Fibroblast of mammary gland (primary cell): ENCODE results near the gene TCF7L1.

Experiments
- DNase-seq: peaks from one replicate; pipeline ENCODE4 v3.0.0-alpha.2; 2010; ENCODE audit warnings: low read depth
- H3K4me3 ChIP-seq: 2 replicates; pipeline ENCODE4 v1.5.1; 2011; ENCODE audit warnings: low read depth, mild to moderate bottlenecking, low read length, moderate library complexity; ENCODE audit not compliant: control insufficient read depth
- TF ChIP-seq, protein P1 (sequence below): conservative IDR thresholded peaks from 2 replicates; pipeline ENCODE4 v1.5.1; 2011; ENCODE audit warnings: low read depth, low read length, inconsistent platforms; ENCODE audit not compliant: control insufficient read depth, insufficient read depth

The TCF7L1 gene

DNA sequence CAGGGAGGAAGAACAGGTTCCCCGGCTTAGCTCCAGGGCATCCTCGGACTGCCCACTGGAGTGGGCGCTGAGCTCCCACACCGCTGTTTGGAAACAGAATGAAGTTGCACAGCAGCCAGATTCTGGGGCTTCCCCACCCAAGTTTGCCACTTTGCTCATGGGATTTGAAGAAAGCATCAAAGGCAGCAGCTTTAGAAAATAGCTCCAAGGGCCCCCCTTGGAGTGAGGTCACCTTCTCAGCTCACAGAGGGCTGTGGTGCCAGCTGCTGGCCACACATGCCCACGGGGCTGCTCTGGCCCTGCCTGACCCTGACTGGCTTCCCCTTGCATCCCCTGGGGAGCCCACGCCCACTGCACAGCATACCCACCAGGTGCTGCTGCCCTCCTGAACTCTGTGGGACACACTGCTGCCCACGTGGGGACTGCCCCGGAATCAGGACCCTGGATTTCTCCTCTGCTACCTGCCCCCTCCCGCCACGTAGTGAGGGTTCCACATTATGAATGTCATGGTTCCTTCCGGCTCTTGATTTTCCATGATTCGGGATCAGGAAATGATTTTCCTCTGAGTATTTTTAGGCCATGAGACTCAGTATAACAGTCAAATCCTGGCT lies 124.3 kb downstream of the TCF7L1 start:
- no peak for DNase-seq
- TF ChIP-seq, protein P1, sequence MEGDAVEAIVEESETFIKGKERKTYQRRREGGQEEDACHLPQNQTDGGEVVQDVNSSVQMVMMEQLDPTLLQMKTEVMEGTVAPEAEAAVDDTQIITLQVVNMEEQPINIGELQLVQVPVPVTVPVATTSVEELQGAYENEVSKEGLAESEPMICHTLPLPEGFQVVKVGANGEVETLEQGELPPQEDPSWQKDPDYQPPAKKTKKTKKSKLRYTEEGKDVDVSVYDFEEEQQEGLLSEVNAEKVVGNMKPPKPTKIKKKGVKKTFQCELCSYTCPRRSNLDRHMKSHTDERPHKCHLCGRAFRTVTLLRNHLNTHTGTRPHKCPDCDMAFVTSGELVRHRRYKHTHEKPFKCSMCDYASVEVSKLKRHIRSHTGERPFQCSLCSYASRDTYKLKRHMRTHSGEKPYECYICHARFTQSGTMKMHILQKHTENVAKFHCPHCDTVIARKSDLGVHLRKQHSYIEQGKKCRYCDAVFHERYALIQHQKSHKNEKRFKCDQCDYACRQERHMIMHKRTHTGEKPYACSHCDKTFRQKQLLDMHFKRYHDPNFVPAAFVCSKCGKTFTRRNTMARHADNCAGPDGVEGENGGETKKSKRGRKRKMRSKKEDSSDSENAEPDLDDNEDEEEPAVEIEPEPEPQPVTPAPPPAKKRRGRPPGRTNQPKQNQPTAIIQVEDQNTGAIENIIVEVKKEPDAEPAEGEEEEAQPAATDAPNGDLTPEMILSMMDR = no peak
- H3K4me3 ChIP-seq = no peak overlapping the region

GRCh38 chr2:85257970-85258605 lies 124.9 kb downstream of the TCF7L1 start:
- TF ChIP-seq, protein P1 = no peak
- H3K4me3 ChIP-seq = no peak overlapping the region
- peak; percentile 68 for DNase-seq

DNA sequence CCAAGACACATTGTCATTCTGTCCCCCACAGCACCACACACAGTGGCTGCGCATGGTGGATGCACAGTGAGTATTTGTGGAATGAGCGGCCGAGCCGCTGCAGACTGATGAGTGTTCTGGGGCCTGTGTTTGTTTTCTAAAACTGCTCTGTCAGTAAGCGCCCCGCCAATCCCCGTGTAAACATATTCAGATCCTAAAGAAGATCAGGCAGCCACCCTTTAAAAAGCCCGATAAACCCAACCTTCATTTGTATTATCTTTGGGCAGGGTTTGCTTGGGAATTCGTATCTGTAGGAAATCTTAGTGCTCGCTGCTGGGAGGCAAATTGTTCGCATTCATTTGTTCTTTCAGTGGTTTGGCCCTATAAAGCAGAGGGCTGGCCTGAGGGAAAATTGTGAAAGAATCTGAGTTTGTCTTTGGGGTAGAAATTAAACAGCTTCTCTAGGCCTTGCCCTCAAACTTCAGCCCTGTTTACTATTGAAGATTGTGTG lies 126.0 kb downstream of the TCF7L1 start:
- TF ChIP-seq, protein P1 = no peak
- peak; percentile 55 for DNase-seq
- H3K4me3 ChIP-seq = no peak overlapping the region

DNA sequence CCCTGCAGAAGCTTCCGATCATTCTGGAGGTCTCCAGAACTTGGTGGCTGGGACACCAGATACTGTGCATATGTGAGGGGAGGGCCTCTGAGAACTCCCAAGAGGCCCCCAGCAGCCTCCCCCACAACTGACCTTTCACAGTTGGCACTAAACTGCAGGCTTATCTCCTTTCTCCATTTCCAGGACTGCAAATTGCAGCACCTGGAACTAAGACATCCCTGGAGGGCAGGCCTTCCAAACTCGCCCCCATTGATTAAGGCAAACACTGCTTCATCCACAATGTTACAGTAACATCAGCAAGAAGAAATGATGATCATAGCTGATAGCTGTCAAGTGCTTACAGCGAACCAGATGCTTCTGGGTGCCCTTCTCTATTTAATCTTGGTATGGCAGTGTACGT lies 126.7 kb downstream of the TCF7L1 start:
- H3K4me3 ChIP-seq = no peak overlapping the region
- no peak for DNase-seq
- TF ChIP-seq, protein P1 = no peak

DNA sequence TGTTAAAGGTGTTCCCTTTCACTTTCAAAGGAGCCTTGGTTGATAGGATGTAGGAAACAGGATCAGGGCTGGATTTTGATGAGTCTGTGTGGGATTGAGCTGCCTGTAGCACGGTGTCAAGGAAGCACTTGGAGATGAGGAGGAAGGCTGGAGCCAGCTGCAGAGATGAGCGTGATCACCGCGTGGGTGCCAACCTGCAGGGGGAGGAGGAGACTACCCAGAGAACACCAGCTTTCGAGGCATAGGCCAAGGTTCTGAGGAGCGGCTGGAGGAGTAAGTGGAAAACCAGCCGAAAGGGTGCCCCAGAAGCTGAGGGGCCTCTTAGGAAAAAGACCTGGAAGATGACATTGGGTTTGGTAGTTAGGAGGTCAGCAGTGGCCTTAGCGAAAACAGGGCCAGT lies 130.4 kb downstream of the TCF7L1 start:
- no peak overlapping the region for H3K4me3 ChIP-seq
- TF ChIP-seq, protein P1 = no peak
- DNase-seq = no peak

DNA sequence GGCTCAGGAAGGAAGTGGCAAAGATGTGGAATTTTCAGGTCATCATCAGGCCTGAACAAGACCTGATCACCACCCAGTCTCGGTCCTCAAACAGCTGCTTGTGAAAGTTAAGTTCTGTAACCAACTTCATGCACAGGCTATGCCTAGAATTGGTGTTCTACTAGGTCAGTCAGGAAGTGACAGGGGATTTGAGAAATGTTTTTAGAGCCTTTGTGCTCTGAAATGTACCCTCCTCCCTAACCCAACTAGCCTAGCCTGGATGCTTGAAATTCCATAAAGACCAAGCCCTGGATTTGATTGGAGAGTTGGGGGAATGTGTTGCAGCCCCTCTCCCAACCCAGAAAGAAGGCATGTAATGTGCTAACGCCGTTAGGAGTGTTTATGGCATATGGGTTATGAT lies 131.3 kb downstream of the TCF7L1 start:
- DNase-seq = no peak

More for the DNA sequence above, 131.3 kb downstream of the TCF7L1 start:
- TF ChIP-seq, protein P1 = no peak
- no peak overlapping the region for H3K4me3 ChIP-seq
